ENCODE data around the gene SIGLEC12.
"Not testable (repeated sequence)": the region's sequence is repeated elsewhere in the genome, so short reads cannot be mapped to it uniquely, and the experiment has no call there.

The SIGLEC12 gene

GRCh38 chr19:51524666-51525264, 23.2 kb upstream of the SIGLEC12 start:
- DNase-seq = no peak

- peak in 1 of 51 donors; percentile 21 for DNase-seq
Measured at GRCh38 chr19:51521781-51522180, 20.2 kb upstream of the SIGLEC12 start.

GRCh38 chr19:51521357-51521756, 19.8 kb upstream of the SIGLEC12 start:
- no peak for DNase-seq

- DNase-seq = no peak
Measured at GRCh38 chr19:51520728-51521127, 19.1 kb upstream of the SIGLEC12 start.

GRCh38 chr19:51514866-51515481, 13.4 kb upstream of the SIGLEC12 start:
- peak in 1 of 51 donors; percentile 36 for DNase-seq

- no peak for DNase-seq
Measured at GRCh38 chr19:51513968-51514367, 12.4 kb upstream of the SIGLEC12 start.

- DNase-seq = peak in 1 of 51 donors; percentile 1
Measured at GRCh38 chr19:51511353-51511752, 9.8 kb upstream of the SIGLEC12 start.

- DNase-seq = no peak
Measured at GRCh38 chr19:51509823-51510660, 8.4 kb upstream of the SIGLEC12 start.

- DNase-seq = no peak
Measured at GRCh38 chr19:51508059-51508733, 6.6 kb upstream of the SIGLEC12 start.

GRCh38 chr19:51507640-51508058, 6.0 kb upstream of the SIGLEC12 start:
- DNase-seq = no peak

GRCh38 chr19:51507192-51507591, 5.6 kb upstream of the SIGLEC12 start:
- no peak for DNase-seq

GRCh38 chr19:51505904-51506303, 4.3 kb upstream of the SIGLEC12 start:
- no peak for DNase-seq

GRCh38 chr19:51503896-51504295, 2.3 kb upstream of the SIGLEC12 start:
- no peak for DNase-seq

GRCh38 chr19:51503286-51503817, 1.8 kb upstream of the SIGLEC12 start:
- DNase-seq = no peak

GRCh38 chr19:51500931-51501330, 669 bp downstream of the SIGLEC12 start:
- not testable (repeated sequence) for DNase-seq

- no peak for DNase-seq
Measured at GRCh38 chr19:51497666-51498065, 3.9 kb downstream of the SIGLEC12 start.

- DNase-seq = no peak
Measured at GRCh38 chr19:51493776-51494175, 7.8 kb downstream of the SIGLEC12 start.

- no peak for DNase-seq
Measured at GRCh38 chr19:51491586-51491985, 10.0 kb downstream of the SIGLEC12 start.

GRCh38 chr19:51490676-51491075, 10.9 kb downstream of the SIGLEC12 start:
- DNase-seq = no peak

- DNase-seq = no peak
Measured at GRCh38 chr19:51489113-51489512, 12.5 kb downstream of the SIGLEC12 start.

- no peak for DNase-seq
Measured at GRCh38 chr19:51488491-51488890, 13.1 kb downstream of the SIGLEC12 start.
